Measurements from ENCODE around the gene C1S.
"Not testable (repeated sequence)": the region's sequence is repeated elsewhere in the genome, so short reads cannot be mapped to it uniquely, and the experiment has no call there.

Gene C1S

GRCh38 chr12:7045913-7046312, 14.6 kb upstream of the C1S start:
- Histone ChIP-seq H3K4me1 (ENCODE audit: control insufficient read depth in 2 of 2, insufficient read depth in 2 of 2, low read length in 2 of 2) (no peaks in the 10 kb centered on the region), H3K27me3 (ENCODE audit: control insufficient read depth in 2 of 2, insufficient read depth in 2 of 2, low read length in 2 of 2) (no peaks in the 10 kb centered on the region), H3K27ac (ENCODE audit: low read depth in 2 of 2, low read length in 2 of 2) (no peak overlapping the region), H3K4me3 (ENCODE audit: low read length in 2 of 2) (no peak overlapping the region), H3K9me3 (ENCODE audit: control insufficient read depth in 2 of 2, low read length in 2 of 2) (no peaks in the 10 kb centered on the region), H3K9ac (ENCODE audit: low read depth in 1 of 2, low read length in 2 of 2) (no peak overlapping the region), H3K36me3 (ENCODE audit: control insufficient read depth in 2 of 2, insufficient read depth in 2 of 2, low read length in 2 of 2) (no peaks in the 10 kb centered on the region)

GRCh38 chr12:7046383-7047105, 14.0 kb upstream of the C1S start:
- no peak overlapping the region for H3K9ac ChIP-seq (ENCODE audit: low read depth in 1 of 2, low read length in 2 of 2)
- H3K4me1 ChIP-seq (ENCODE audit: control insufficient read depth in 2 of 2, insufficient read depth in 2 of 2, low read length in 2 of 2) = no peaks in the 10 kb centered on the region
- no peaks in the 10 kb centered on the region for H3K36me3 ChIP-seq (ENCODE audit: control insufficient read depth in 2 of 2, insufficient read depth in 2 of 2, low read length in 2 of 2)
- no peak overlapping the region for H3K27ac ChIP-seq (ENCODE audit: low read depth in 2 of 2, low read length in 2 of 2)
- no peak overlapping the region for H3K4me3 ChIP-seq (ENCODE audit: low read length in 2 of 2)
- no peaks in the 10 kb centered on the region for H3K9me3 ChIP-seq (ENCODE audit: control insufficient read depth in 2 of 2, low read length in 2 of 2)
- H3K27me3 ChIP-seq (ENCODE audit: control insufficient read depth in 2 of 2, insufficient read depth in 2 of 2, low read length in 2 of 2) = no peaks in the 10 kb centered on the region

GRCh38 chr12:7047306-7047705, 13.2 kb upstream of the C1S start:
- Histone ChIP-seq H3K9me3 (ENCODE audit: control insufficient read depth in 2 of 2, low read length in 2 of 2) (no peaks in the 10 kb centered on the region), H3K4me1 (ENCODE audit: control insufficient read depth in 2 of 2, insufficient read depth in 2 of 2, low read length in 2 of 2) (no peaks in the 10 kb centered on the region), H3K36me3 (ENCODE audit: control insufficient read depth in 2 of 2, insufficient read depth in 2 of 2, low read length in 2 of 2) (no peaks in the 10 kb centered on the region), H3K4me3 (ENCODE audit: low read length in 2 of 2) (no peak overlapping the region), H3K27me3 (ENCODE audit: control insufficient read depth in 2 of 2, insufficient read depth in 2 of 2, low read length in 2 of 2) (no peaks in the 10 kb centered on the region), H3K9ac (ENCODE audit: low read depth in 1 of 2, low read length in 2 of 2) (no peak overlapping the region), H3K27ac (ENCODE audit: low read depth in 2 of 2, low read length in 2 of 2) (no peak overlapping the region)

GRCh38 chr12:7049445-7049951, 11.0 kb upstream of the C1S start:
- H3K27me3 ChIP-seq (ENCODE audit: control insufficient read depth in 2 of 2, insufficient read depth in 2 of 2, low read length in 2 of 2); H3K27ac ChIP-seq (ENCODE audit: low read depth in 2 of 2, low read length in 2 of 2); H3K4me3 ChIP-seq (ENCODE audit: low read length in 2 of 2); H3K4me1 ChIP-seq (ENCODE audit: control insufficient read depth in 2 of 2, insufficient read depth in 2 of 2, low read length in 2 of 2); H3K9ac ChIP-seq (ENCODE audit: low read depth in 1 of 2, low read length in 2 of 2); H3K36me3 ChIP-seq (ENCODE audit: control insufficient read depth in 2 of 2, insufficient read depth in 2 of 2, low read length in 2 of 2); H3K9me3 ChIP-seq (ENCODE audit: control insufficient read depth in 2 of 2, low read length in 2 of 2): not testable (repeated sequence)

GRCh38 chr12:7049973-7050372, 10.5 kb upstream of the C1S start:
- H3K9me3 ChIP-seq (ENCODE audit: control insufficient read depth in 2 of 2, low read length in 2 of 2); H3K27ac ChIP-seq (ENCODE audit: low read depth in 2 of 2, low read length in 2 of 2); H3K27me3 ChIP-seq (ENCODE audit: control insufficient read depth in 2 of 2, insufficient read depth in 2 of 2, low read length in 2 of 2); H3K9ac ChIP-seq (ENCODE audit: low read depth in 1 of 2, low read length in 2 of 2); H3K4me3 ChIP-seq (ENCODE audit: low read length in 2 of 2); H3K36me3 ChIP-seq (ENCODE audit: control insufficient read depth in 2 of 2, insufficient read depth in 2 of 2, low read length in 2 of 2); H3K4me1 ChIP-seq (ENCODE audit: control insufficient read depth in 2 of 2, insufficient read depth in 2 of 2, low read length in 2 of 2): not testable (repeated sequence)

GRCh38 chr12:7054925-7055324, 5.6 kb upstream of the C1S start:
- H3K4me3 ChIP-seq (ENCODE audit: low read length in 2 of 2) = no peak overlapping the region
- H3K4me1 ChIP-seq (ENCODE audit: control insufficient read depth in 2 of 2, insufficient read depth in 2 of 2, low read length in 2 of 2) = peaks cover 0 to under 1% of the 10 kb centered on the region in 2 donors
- H3K36me3 ChIP-seq (ENCODE audit: control insufficient read depth in 2 of 2, insufficient read depth in 2 of 2, low read length in 2 of 2) = no peaks in the 10 kb centered on the region
- no peak overlapping the region for H3K27ac ChIP-seq (ENCODE audit: low read depth in 2 of 2, low read length in 2 of 2)
- H3K27me3 ChIP-seq (ENCODE audit: control insufficient read depth in 2 of 2, insufficient read depth in 2 of 2, low read length in 2 of 2) = peaks cover 0 to 3% of the 10 kb centered on the region in 2 donors
- H3K9ac ChIP-seq (ENCODE audit: low read depth in 1 of 2, low read length in 2 of 2) = no peak overlapping the region
- no peaks in the 10 kb centered on the region for H3K9me3 ChIP-seq (ENCODE audit: control insufficient read depth in 2 of 2, low read length in 2 of 2)

- H3K27ac ChIP-seq (ENCODE audit: low read depth in 2 of 2, low read length in 2 of 2); H3K36me3 ChIP-seq (ENCODE audit: control insufficient read depth in 2 of 2, insufficient read depth in 2 of 2, low read length in 2 of 2): not testable (repeated sequence)
Measured at GRCh38 chr12:7055736-7056135, 4.8 kb upstream of the C1S start.

GRCh38 chr12:7058163-7058845, 2.2 kb upstream of the C1S start:
- Histone ChIP-seq H3K4me3 (ENCODE audit: low read length in 2 of 2) (no peak overlapping the region), H3K9ac (ENCODE audit: low read depth in 1 of 2, low read length in 2 of 2) (no peak overlapping the region), H3K27me3 (ENCODE audit: control insufficient read depth in 2 of 2, insufficient read depth in 2 of 2, low read length in 2 of 2) (peaks cover 3 to 6% of the 10 kb centered on the region in 2 donors), H3K9me3 (ENCODE audit: control insufficient read depth in 2 of 2, low read length in 2 of 2) (no peaks in the 10 kb centered on the region), H3K4me1 (ENCODE audit: control insufficient read depth in 2 of 2, insufficient read depth in 2 of 2, low read length in 2 of 2) (peaks cover 0 to 4% of the 10 kb centered on the region in 2 donors), H3K27ac (ENCODE audit: low read depth in 2 of 2, low read length in 2 of 2) (no peak overlapping the region), H3K36me3 (ENCODE audit: control insufficient read depth in 2 of 2, insufficient read depth in 2 of 2, low read length in 2 of 2) (no peaks in the 10 kb centered on the region)

More at GRCh38 chr12:7055736-7056135, 4.8 kb upstream of the C1S start:
- H3K9me3 ChIP-seq (ENCODE audit: control insufficient read depth in 2 of 2, low read length in 2 of 2); H3K9ac ChIP-seq (ENCODE audit: low read depth in 1 of 2, low read length in 2 of 2); H3K4me3 ChIP-seq (ENCODE audit: low read length in 2 of 2); H3K4me1 ChIP-seq (ENCODE audit: control insufficient read depth in 2 of 2, insufficient read depth in 2 of 2, low read length in 2 of 2); H3K27me3 ChIP-seq (ENCODE audit: control insufficient read depth in 2 of 2, insufficient read depth in 2 of 2, low read length in 2 of 2): not testable (repeated sequence)

GRCh38 chr12:7058850-7059395, 1.6 kb upstream of the C1S start:
- H3K36me3 ChIP-seq (ENCODE audit: control insufficient read depth in 2 of 2, insufficient read depth in 2 of 2, low read length in 2 of 2) = no peaks in the 10 kb centered on the region
- peaks cover 3 to 6% of the 10 kb centered on the region in 2 donors for H3K27me3 ChIP-seq (ENCODE audit: control insufficient read depth in 2 of 2, insufficient read depth in 2 of 2, low read length in 2 of 2)
- H3K9ac ChIP-seq (ENCODE audit: low read depth in 1 of 2, low read length in 2 of 2) = no peak overlapping the region
- H3K9me3 ChIP-seq (ENCODE audit: control insufficient read depth in 2 of 2, low read length in 2 of 2) = no peaks in the 10 kb centered on the region
- H3K4me1 ChIP-seq (ENCODE audit: control insufficient read depth in 2 of 2, insufficient read depth in 2 of 2, low read length in 2 of 2) = peaks cover 0 to 5% of the 10 kb centered on the region in 2 donors
- H3K27ac ChIP-seq (ENCODE audit: low read depth in 2 of 2, low read length in 2 of 2) = no peak overlapping the region
- H3K4me3 ChIP-seq (ENCODE audit: low read length in 2 of 2) = no peak overlapping the region

GRCh38 chr12:7059780-7060179, 738 bp upstream of the C1S start:
- Histone ChIP-seq H3K4me1 (ENCODE audit: control insufficient read depth in 2 of 2, insufficient read depth in 2 of 2, low read length in 2 of 2) (peaks cover 0 to 8% of the 10 kb centered on the region in 2 donors), H3K9ac (ENCODE audit: low read depth in 1 of 2, low read length in 2 of 2) (no peak overlapping the region), H3K27ac (ENCODE audit: low read depth in 2 of 2, low read length in 2 of 2) (peak overlapping the region; percentile 28 to 32), H3K36me3 (ENCODE audit: control insufficient read depth in 2 of 2, insufficient read depth in 2 of 2, low read length in 2 of 2) (no peaks in the 10 kb centered on the region), H3K27me3 (ENCODE audit: control insufficient read depth in 2 of 2, insufficient read depth in 2 of 2, low read length in 2 of 2) (peaks cover 3 to 6% of the 10 kb centered on the region in 2 donors), H3K9me3 (ENCODE audit: control insufficient read depth in 2 of 2, low read length in 2 of 2) (no peaks in the 10 kb centered on the region), H3K4me3 (ENCODE audit: low read length in 2 of 2) (no peak overlapping the region)
